ENCODE results near the gene TWSG1.
"Not testable (repeated sequence)": the region's sequence is repeated elsewhere in the genome, so short reads cannot be mapped to it uniquely, and the experiment has no call there.

TWSG1 gene

GRCh38 chr18:9394046-9394445 lies 59.5 kb downstream of the TWSG1 start:
- H3K27ac ChIP-seq (replicated peaks) = no peak overlapping the region
- H3K27me3 ChIP-seq (ENCODE audit: insufficient read depth, poor library complexity, severe bottlenecking) = no peaks in the 10 kb centered on the region
- no peak for DNase-seq (ENCODE audit: low read depth in 1 of 2, low spot score in 1 of 2)
- no peak overlapping the region for H3K4me3 ChIP-seq (replicated peaks; ENCODE audit: insufficient read depth, low read length)
- TF ChIP-seq POLR2AphosphoS5 (IDR thresholded peaks at IDR 0.05; ENCODE audit: low read depth) = no peak
- TF ChIP-seq SPI1 (IDR thresholded peaks at IDR 0.05; ENCODE audit: borderline replicate concordance, low read depth) = no peak
- no peak for TF ChIP-seq REST (IDR thresholded peaks at IDR 0.05; ENCODE audit: insufficient replicate concordance, low read depth)
- no peak for TF ChIP-seq GABPA (IDR thresholded peaks at IDR 0.05; ENCODE audit: low read depth)
- no peak for TF ChIP-seq CTCF (IDR thresholded peaks at IDR 0.05; ENCODE audit: insufficient read depth, low read length)

GRCh38 chr18:9400197-9400596 lies 65.6 kb downstream of the TWSG1 start:
- DNase-seq (ENCODE audit: low read depth in 1 of 2, low spot score in 1 of 2) = no peak
- Histone ChIP-seq H3K4me3 (replicated peaks; ENCODE audit: insufficient read depth, low read length) (no peak overlapping the region), H3K27ac (replicated peaks) (no peak overlapping the region), H3K27me3 (ENCODE audit: insufficient read depth, poor library complexity, severe bottlenecking) (no peaks in the 10 kb centered on the region)
- TF ChIP-seq REST (IDR thresholded peaks at IDR 0.05; ENCODE audit: insufficient replicate concordance, low read depth) = no peak
- TF ChIP-seq SPI1 (IDR thresholded peaks at IDR 0.05; ENCODE audit: borderline replicate concordance, low read depth) = no peak
- TF ChIP-seq POLR2AphosphoS5 (IDR thresholded peaks at IDR 0.05; ENCODE audit: low read depth) = no peak
- TF ChIP-seq CTCF (IDR thresholded peaks at IDR 0.05; ENCODE audit: insufficient read depth, low read length) = no peak
- no peak for TF ChIP-seq GABPA (IDR thresholded peaks at IDR 0.05; ENCODE audit: low read depth)

GRCh38 chr18:9401176-9401575 lies 66.6 kb downstream of the TWSG1 start:
- no peak for TF ChIP-seq CTCF (IDR thresholded peaks at IDR 0.05; ENCODE audit: insufficient read depth, low read length)
- no peak overlapping the region for H3K27ac ChIP-seq (replicated peaks)
- H3K4me3 ChIP-seq (replicated peaks; ENCODE audit: insufficient read depth, low read length) = no peak overlapping the region
- no peak for DNase-seq (ENCODE audit: low read depth in 1 of 2, low spot score in 1 of 2)
- no peaks in the 10 kb centered on the region for H3K27me3 ChIP-seq (ENCODE audit: insufficient read depth, poor library complexity, severe bottlenecking)

GRCh38 chr18:9402358-9403007 lies 67.9 kb downstream of the TWSG1 start:
- not testable (repeated sequence) for H3K4me3 ChIP-seq (replicated peaks; ENCODE audit: insufficient read depth, low read length); H3K27me3 ChIP-seq (ENCODE audit: insufficient read depth, poor library complexity, severe bottlenecking); H3K27ac ChIP-seq (replicated peaks); DNase-seq (ENCODE audit: low read depth in 1 of 2, low spot score in 1 of 2)
